Measurements from ENCODE around the gene YPEL4. TPM values are rescaled to one million over a fixed set of nuclear protein-coding genes. Genes with fewer than 3 reads are reported as not detected.

Gene YPEL4
- total RNA-seq, 1 donor from 2014 or later, result 0.09 TPM

DNA sequence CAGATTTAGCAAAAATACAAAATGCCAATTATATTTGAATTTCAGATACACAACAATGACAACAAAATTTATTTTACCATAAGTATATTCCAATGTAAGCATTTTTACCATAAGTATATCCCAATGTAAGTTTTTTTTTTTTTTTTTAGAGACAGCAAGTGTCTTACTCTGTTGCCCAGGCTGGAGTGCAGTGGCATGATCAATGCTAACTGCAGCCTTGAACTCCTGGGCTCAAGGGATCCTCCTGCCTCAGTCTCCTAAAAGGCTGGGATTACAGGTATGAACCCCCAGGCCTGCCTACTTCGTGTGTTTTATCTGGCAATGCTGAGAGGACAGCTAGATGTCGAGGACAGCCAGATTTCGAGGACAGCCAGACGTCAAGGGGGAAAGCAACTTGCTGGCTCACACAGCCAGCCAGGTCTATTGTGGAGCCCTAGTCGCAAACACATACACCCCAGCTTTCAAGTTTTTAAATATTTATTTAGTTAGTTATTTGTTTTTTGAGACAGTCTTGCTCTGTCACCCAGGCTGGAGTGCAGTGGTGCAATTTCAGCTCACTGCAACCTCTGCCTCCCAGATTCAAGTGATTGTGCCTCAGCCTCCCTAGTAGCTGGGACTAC, 53.3 kb downstream of the YPEL4 start:
- peaks cover 25% of the 10 kb centered on the region for H3K4me1 Mint-ChIP-seq (ENCODE audit: low read depth, unreplicated experiment)
- H3K27ac Mint-ChIP-seq (ENCODE audit: unreplicated experiment), result no peak overlapping the region
- Histone ChIP-seq H3K4me2 (ENCODE audit: low read length) (no peak overlapping the region), H3K9me3 (ENCODE audit: insufficient read depth, low read depth, low read length) (no peaks in the 10 kb centered on the region), H3K4me3 (ENCODE audit: insufficient read depth, low read depth, low read length) (no peak overlapping the region), H3K79me2 (ENCODE audit: insufficient read depth, low read length) (no peaks in the 10 kb centered on the region), H3K27me3 (ENCODE audit: insufficient read depth, low read length) (peaks cover 19% of the 10 kb centered on the region), H2AFZ (ENCODE audit: low read depth, low read length) (no peak overlapping the region), H3K27ac (ENCODE audit: low read depth, low read length) (no peak overlapping the region), H4K20me1 (ENCODE audit: insufficient read depth, low read length) (no peaks in the 10 kb centered on the region), H3K4me1 (ENCODE audit: insufficient read depth, low read length) (no peaks in the 10 kb centered on the region), H3K9ac (ENCODE audit: low read length) (no peak overlapping the region), H3K36me3 (ENCODE audit: insufficient read depth, low read length) (no peaks in the 10 kb centered on the region)
- no peaks in the 10 kb centered on the region for H3K9me3 Mint-ChIP-seq (ENCODE audit: unreplicated experiment)
- H3K36me3 Mint-ChIP-seq (ENCODE audit: low read depth, unreplicated experiment), result no peaks in the 10 kb centered on the region
- no peak overlapping the region for H3K4me3 Mint-ChIP-seq (ENCODE audit: unreplicated experiment)
- no peak for FAIRE-seq
- no peak for DNase-seq (ENCODE audit: low read depth)
- peaks cover 6% of the 10 kb centered on the region for H3K27me3 Mint-ChIP-seq (ENCODE audit: low read depth, unreplicated experiment)
- no peak for TF ChIP-seq EZH2 (IDR thresholded peaks at IDR 0.05; ENCODE audit: insufficient read depth, low read length)
- TF ChIP-seq, protein P1, sequence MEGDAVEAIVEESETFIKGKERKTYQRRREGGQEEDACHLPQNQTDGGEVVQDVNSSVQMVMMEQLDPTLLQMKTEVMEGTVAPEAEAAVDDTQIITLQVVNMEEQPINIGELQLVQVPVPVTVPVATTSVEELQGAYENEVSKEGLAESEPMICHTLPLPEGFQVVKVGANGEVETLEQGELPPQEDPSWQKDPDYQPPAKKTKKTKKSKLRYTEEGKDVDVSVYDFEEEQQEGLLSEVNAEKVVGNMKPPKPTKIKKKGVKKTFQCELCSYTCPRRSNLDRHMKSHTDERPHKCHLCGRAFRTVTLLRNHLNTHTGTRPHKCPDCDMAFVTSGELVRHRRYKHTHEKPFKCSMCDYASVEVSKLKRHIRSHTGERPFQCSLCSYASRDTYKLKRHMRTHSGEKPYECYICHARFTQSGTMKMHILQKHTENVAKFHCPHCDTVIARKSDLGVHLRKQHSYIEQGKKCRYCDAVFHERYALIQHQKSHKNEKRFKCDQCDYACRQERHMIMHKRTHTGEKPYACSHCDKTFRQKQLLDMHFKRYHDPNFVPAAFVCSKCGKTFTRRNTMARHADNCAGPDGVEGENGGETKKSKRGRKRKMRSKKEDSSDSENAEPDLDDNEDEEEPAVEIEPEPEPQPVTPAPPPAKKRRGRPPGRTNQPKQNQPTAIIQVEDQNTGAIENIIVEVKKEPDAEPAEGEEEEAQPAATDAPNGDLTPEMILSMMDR (IDR thresholded peaks at IDR 0.05; ENCODE audit: insufficient read depth, low read depth, low read length), result no peak

Small RNA genes within 50 kb of the gene (microRNA-seq; reads per million reads assigned to microRNA genes)
- 33,698 reads per million, percentile 99 among the genes with 10 or more reads in this experiment for gene MIR130A

Other genes with a start within 250 kb of the YPEL4 start
- 13.3 and 16.4 TPM in 2 replicates for gene SLC43A3, start 222.8 kb downstream of the YPEL4 start, total RNA-seq
- 0.50 and 0.65 TPM in 2 replicates for gene RTN4RL2, start 189.4 kb downstream of the YPEL4 start, total RNA-seq
- 3.5 and 4.5 TPM in 2 replicates for gene SLC43A1, start 134.2 kb downstream of the YPEL4 start, total RNA-seq
- gene TIMM10, start 119.2 kb downstream of the YPEL4 start, total RNA-seq, result 56.1 and 60.3 TPM in 2 replicates
- not detected in 2 replicates for gene SMTNL1, start 112.3 kb downstream of the YPEL4 start, total RNA-seq
- 159 and 182 TPM in 2 replicates for gene UBE2L6, start 82.2 kb downstream of the YPEL4 start, total RNA-seq
- gene SERPING1, start 52.2 kb downstream of the YPEL4 start, total RNA-seq, result 62.5 and 92.1 TPM in 2 replicates
- 19.1 and 21.4 TPM in 2 replicates for gene CLP1, start 7.8 kb upstream of the YPEL4 start, total RNA-seq
- 89.8 and 94.7 TPM in 2 replicates for gene ZDHHC5, start 18.2 kb upstream of the YPEL4 start, total RNA-seq
- gene MED19, start 62.3 kb upstream of the YPEL4 start, total RNA-seq, result 21.6 and 23.5 TPM in 2 replicates
- gene TMX2, start 62.7 kb upstream of the YPEL4 start, total RNA-seq, result 88.0 and 91.5 TPM in 2 replicates
- 94.3 and 123 TPM in 2 replicates for gene SELENOH, start 91.6 kb upstream of the YPEL4 start, total RNA-seq
- gene BTBD18, start 101.9 kb upstream of the YPEL4 start, total RNA-seq, result not detected in 2 replicates
- gene CTNND1, start 111.9 kb upstream of the YPEL4 start, total RNA-seq, result 235 and 243 TPM in 2 replicates